GM18498 (cell line): ENCODE data around the gene MYL1.
A peak's percentile ranks its signal among the peaks of the same experiment; 100 is the strongest.

Experiments
- ATAC-seq: cut with Tn5 transposase; IDR thresholded peaks from one replicate; pipeline ENCODE4 v1.9.1; 2021; ENCODE audit warnings: mild to moderate bottlenecking, moderate library complexity; ENCODE audit not compliant: unreplicated experiment

MYL1 gene

DNA sequence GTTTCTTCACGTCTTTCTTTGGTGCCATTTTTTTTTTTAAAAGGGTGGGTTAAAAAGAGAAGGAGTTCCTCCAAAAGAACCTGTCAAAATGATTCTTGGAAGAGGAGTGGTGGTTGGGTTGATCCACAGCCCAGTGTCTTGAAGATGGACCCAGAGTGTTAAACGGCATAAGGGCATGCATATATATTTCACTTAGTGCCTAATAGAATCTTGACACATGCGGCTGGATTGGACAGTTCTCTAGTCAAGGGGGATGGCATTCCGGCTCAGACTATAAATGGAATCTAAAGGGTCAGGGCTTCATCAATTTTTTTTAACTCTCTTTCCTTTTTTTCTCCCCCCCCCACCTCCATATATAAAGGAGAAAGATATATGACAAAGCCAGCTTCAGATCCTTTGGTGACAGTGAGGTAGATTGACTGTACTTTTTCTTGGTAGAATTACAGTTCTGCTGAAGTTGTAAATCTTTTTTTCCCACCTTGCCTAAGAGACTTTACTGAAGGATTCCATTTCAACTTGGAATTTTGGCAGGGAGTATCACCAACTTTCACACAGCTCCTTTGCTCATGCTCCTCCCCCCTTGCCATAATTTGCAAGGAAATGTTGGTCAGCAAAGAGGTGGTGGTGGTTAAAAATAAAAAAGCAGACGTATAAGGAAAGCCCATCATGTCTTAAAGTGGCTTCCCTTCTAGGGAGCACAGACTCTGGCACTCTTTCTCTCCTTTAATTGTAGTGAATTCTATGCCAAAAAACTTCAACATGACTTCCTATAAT, at the start of gene MYL1:
TSS of gene MYL1 (minus strand) at position 160 of the 774 bp plus-strand sequence. CDS start at position 28, 132 bp downstream.
- ATAC-seq: no peak

DNA sequence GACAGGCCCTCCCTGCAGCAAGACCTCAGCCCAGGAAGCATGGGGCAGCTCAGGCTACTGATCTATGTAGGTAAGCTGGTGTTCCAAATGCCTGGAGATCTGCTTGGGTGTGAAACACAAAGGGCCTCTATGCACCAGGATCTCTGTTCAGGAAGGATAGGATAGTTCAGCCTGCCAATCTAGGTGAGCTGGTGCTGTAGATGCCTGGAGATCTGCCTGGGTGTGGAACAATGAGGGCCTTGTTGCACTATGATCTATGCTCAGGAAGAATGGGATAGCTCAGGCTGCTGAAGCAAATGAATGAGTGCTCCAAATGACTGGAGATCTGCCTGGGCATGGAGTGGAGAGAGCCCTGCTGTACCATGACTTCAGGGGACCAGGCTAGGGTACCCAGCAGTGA, 48.9 kb upstream of the MYL1 start:
- ATAC-seq: no peak

DNA sequence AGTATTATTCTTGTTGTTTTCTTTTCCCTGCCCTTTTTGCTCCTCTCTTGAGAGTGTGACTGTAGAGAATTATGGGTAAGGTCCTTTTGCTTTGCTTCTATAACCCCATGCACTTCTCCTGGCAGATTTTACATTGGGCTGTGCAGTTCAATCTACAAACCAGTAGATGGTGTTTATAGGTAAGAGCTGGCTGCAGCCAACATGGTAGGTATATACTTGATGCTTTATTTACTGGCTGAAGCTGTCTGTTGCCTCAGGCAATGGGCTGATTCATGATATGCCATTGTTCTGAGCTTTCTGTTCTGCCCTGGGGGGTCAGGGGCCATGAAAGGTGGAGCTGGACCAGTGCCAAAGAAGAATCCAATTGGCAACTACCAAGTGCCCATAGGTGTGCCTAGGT, 48.3 kb upstream of the MYL1 start:
- ATAC-seq: peak; percentile 63

DNA sequence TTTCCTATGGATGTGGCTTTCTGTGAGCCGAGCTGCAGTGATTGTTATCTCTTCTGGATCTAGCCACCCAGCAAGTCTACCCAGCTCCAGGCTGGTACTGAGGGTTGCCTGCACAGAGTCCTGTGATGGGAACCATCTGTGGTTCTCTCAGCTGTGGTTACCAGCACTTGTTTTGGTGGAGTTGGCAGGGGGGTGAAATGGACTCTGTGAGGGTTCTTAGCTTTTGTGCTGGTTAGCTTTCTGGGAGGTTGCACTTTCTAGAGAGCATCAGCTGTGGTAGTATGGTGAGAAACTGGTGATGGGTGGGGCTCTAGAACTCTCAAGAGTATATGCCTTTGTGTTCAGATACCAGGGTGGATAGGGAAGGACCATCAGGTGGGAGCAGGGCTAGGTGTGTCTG, 45.4 kb upstream of the MYL1 start:
- ATAC-seq: no peak

DNA sequence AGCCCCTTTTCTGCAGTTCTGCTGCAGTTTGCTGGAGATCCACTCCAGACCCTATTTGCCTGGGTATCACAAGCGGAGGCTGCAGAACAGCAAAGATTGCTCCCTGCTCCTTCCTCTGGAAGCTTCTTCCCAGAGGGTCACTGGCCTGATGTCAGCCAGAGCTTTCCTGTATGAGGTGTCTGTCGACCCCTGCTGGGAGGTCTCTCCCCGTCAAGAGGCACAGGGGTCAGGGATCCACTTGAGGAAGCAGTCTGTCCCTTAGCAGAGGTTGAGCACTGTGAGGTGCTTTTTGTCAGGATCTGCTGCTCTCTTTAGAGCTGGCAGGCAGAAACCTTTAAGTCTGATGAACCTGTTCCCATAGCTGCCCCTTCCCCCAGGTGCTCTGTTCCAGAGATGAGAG, 42.0 kb upstream of the MYL1 start:
- ATAC-seq: no peak

DNA sequence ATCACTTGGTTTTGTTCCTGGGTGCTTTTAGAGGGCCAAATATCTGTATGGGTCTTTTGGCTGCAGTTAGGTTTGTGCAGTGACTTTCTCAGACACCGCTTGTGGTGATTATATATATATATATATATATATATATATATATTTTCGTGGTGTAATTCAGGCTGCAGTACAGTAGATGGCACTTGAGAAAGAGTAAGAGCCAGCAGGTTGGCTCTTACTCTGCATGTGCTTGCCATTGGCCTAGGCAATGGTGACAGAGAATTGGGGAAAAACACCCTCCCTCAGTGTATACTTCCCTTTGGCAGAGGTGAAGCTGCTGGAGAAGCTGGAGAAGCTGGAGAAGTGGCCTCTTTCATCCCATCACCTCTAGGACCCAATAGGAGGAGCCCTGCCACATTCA, 22.2 kb upstream of the MYL1 start:
- no peak for ATAC-seq

DNA sequence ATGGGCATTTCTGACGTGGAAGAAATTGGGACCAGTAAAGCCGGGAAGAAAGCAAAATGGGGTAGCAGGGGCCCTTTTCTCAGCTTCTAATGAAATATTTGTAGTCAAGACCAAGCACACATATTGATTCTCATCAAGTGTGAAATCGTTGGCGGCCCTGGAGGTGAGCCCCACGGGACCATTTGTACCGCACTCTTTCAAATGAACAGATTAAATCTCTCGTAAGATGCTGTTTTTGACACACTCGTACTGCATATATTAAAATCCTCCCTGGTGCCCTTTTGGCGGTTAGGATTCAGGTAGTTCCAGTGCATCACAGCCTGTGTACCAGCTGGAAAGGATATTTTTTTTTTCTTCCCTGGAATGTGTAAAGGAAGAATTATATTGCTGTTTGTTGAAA, 9.9 kb upstream of the MYL1 start:
- no peak for ATAC-seq

DNA sequence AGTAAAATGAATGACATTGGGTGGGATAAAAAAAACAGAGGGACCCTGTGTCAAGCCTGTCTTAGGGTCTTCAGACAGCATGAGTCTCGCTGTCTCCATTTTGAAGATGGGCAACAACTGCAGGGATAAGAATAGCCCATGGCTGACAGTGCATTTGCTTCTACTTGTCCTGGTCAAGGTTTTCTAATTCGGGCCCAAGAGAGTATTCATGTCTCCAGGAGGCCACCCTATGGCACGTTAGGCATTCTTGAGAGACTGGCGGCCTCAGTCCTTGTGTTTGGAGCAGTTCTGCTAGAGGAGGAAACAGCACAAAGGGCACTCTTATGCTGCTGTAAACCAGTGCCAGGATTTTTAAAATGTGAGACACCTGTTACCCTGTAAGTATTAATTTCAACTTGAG, 9.5 kb upstream of the MYL1 start:
- ATAC-seq: no peak

DNA sequence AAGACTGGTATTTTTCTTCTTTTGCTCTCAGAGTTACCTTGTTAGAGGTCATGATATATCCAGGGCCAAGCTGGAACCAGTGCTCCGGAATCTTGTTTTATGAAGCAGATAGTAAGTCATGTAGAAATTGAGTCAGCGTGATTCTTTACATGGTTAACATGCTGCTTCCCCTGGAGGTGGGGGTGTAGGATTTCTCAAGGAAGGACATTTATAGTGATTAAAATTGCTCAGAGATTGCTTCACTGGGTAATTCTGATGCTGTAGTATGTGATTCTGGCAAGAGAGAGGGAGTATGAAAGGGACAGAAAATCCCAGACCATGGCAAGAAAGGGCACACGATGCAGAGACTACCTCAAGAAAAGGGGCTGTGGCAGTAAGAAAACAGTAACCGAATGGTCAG, 8.0 kb upstream of the MYL1 start:
- ATAC-seq: no peak

DNA sequence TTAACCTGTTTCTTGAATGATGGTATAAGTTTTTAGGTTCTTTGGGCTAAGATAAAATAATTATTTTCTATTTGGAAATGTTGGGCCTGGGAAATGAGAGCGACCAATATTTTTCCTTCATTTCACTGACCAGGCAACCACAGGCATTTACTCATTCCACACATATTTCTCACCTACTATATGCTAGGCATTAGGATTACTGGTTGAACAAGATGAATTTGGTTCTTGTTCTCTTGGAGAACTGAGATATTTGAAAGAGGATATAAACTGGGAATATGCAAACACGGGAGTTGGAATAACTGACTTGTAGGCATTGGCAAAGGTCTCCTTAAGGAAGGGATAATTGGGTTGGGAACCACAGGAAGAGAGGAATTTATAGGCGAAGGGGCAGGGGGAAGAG, 3.9 kb upstream of the MYL1 start:
- ATAC-seq: no peak

DNA sequence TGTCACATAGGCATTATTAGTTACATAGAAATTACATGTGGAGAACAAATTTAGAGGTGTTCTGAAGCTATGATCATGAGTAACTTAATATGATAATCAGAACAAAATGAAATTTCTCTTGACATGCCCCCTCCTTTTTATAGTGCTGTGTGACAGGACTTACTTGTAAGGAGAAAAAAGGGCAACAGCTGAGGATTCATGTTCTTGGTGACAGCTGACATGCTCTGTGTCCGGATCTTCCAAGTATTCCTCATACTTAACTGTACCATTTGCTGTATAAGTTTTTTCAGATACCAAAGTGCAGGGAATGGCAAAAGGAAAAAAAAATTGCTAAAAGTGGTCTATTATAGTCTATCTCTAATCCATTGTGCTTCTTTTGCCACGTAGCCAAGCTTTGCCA, 3.5 kb upstream of the MYL1 start:
- no peak for ATAC-seq

DNA sequence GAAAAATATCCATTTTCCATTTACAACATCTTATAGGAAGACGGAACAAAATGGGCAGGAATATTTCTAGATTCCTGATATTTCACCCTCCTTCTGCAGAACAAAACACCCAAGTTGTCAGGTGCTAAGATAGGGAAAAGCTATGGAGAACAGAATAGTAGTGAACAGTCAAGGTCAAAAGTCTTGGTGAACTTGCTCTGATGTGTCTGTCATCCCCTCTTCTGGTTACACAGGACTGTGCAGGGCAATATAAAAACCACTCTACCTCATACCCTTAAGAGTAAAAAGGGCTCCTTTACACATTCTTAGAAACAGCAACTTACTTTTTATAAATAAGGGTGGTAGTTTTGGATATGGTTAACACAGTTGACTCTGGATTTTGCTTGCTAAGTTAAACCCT, 4.4 kb downstream of the MYL1 start:
- ATAC-seq: no peak

DNA sequence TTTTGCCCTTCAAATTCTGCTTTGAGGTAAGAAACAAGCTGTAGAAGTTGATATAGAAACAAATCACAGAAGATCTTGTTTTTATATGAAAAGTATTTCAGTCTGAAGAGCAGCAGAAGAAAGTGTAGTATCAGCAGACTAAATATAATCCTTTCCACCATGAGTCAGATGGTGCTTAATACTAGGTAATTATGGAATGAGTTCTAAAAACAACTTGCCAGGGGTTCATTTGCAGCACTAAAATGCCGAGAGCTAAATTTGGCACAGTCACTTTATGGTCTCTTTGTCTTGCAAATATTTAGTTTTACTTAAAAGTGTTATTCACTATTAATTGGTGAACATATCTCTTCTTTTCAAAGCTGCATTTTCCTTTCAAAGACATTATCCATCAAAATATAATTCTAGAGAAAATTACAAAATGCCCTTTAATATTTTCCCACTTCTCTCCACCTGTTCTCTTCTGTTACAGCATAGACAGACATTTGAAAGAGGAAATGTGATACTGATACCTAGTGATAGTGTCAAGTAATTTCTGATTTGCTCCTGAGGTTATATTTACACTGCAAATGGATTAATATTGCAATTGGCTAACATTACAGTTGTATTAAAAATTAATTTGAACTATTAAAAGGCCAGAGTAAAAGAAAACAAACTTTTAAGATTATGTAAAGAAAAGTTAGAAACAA, 5.3 kb downstream of the MYL1 start:
- ATAC-seq: no peak

DNA sequence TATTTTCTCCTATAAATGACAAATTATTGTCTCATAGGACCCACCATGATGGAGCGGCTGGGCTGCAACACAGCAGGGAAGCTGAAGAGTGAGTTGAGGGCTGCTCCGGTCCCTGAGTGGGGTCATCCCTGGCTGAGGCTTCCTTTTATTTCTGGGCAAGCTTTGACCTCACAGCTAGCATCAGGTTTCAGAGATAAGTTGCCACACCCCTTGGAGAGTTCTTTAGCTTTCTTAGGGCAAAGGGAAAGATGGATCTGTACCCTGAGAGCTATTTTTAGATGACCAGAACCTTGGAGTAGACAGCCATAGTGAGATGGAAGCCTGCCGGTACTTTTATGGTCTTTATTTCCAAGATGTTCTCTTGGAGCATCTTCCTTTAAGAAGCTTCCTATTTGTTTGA, 11.5 kb downstream of the MYL1 start:
- no peak for ATAC-seq

DNA sequence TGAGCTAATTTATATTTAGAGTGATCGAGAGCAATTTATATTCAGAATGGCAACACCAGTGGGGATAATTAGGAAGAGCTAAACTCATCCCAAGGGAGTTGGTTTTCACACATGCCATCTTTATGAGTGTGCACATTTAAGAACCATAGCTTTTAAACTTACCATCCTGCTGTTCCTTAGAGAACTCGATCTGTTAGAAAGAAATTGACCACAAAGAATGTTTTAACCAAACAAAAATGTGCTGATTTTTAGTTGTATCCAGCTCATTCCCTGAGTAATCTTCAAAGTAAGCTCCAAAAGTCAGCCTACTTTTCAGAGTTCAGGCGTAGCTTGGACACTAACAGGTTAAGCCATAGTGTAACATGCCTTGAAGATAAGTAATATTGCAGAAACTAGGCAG, 12.6 kb downstream of the MYL1 start:
- no peak for ATAC-seq

DNA sequence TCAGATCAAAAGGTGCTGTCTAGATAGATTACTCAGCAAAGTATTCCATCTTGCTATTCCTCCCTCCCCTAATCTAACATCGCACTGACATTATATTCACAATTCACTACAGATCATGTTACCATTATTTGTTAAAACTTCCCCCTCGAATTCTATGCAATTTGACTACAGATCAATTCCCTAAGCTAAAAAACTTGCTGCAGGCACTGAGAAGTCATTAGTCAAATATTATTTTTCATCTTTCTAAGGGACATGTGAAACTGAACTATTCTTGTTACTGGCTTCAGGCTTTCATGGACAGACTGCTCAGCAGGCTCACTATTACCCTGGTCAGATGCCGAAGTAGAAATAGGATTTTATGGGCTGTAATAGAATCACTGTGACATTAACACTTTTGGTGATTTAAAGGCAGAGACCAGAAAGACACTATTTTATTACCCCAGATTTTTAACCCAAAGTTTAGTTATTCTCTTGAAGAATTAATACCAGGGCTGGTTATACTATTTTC, 15.1 kb downstream of the MYL1 start:
- no peak for ATAC-seq

DNA sequence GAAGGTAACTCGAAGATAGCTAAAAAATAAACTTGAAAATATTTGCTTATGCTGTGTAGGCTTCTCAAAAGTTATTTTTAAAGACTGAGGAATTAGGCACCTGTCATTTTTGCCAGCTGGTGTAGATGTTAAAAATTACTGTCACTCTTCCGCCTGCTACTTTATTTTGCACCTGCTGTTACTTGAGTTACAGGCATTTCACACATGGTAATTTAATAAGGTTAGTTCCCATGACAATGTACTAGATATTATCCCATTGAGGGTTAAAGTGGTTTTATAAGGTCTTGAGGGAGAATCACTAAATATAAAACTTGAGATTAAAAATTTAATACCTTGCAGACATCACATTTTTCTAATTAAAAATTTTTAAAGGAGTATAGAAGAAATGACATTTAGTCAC, 26.6 kb downstream of the MYL1 start:
- ATAC-seq: no peak

DNA sequence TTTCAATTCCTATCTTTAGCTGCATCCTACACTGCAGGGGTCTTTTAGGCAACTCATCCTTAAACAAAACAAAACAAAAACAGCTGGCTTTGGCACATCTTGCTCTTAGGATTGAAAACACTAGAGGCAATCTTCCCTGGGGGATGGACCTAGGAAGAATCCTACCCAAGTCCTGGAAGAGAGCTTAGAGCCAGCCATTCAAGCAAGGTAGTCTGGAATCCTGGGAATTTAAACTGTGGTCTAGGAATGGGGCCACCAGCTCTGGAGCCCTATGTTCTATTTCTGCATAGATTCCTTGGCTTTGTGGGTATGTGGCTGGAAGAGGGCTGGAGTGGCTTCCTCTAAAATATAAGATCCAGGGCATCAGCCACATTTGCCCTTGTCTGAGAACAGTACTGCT, 27.7 kb downstream of the MYL1 start:
- no peak for ATAC-seq

DNA sequence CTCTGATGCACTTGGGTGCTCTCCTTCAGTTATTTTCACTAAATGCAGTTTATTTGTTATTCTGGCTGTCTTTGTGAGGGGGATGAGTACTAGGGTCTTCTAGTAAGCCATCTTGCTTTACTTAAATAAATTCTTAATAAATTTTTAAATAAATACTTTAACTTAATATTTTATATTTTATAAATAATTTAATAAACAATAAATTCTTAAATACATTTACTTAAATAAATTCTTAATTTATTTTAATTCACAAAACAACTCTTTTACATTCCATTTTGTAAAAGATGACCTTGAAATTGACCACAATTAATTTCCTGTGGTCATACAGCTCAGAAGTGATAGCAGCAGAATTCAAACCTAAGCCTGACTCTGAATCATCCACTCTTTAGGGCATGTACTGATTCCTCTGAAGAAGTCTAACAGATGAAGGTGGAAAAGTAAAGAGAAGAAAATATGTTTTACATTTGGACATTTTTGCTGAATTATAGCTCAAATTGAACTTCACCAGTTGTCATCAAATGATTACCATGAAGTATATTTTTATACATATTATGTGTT, 28.8 kb downstream of the MYL1 start:
- no peak for ATAC-seq

DNA sequence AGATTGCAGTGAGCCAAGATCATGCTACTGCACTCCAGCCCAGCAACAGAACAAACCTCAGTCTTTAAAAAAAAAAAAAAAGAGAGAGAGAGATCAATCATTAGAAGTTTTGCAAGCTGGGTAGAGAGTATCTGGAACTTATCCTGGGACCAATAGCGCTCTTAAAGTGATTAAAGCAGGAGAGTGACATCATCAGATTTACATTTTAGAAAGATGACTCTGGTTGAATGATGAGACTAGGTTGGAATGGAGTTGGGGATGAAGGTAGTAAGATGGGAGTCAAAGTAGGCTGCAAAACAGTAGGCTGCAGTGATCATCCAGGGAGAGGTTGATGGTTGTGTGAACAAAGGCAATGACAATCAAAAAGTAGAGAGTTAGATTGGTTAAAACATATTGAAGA, 37.8 kb downstream of the MYL1 start:
- no peak for ATAC-seq

DNA sequence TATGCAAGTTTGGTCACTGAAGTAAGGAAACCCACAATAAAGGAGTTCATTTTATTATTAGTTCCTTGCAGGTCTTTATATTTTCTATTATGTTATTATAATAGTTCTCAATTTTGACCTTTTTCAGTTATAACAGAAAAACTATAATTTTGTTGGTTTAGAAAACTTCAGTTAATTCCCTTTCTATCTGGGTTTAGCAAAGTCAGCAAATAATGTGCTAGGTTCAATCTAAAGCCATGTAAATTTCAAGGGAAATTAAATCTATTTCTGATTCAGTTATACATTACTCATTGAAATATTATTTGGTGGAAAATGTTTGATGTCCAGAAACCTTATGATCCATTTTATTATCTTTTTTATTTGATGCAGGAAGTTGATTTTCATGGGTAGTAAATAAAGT, 43.7 kb downstream of the MYL1 start:
- ATAC-seq: no peak

DNA sequence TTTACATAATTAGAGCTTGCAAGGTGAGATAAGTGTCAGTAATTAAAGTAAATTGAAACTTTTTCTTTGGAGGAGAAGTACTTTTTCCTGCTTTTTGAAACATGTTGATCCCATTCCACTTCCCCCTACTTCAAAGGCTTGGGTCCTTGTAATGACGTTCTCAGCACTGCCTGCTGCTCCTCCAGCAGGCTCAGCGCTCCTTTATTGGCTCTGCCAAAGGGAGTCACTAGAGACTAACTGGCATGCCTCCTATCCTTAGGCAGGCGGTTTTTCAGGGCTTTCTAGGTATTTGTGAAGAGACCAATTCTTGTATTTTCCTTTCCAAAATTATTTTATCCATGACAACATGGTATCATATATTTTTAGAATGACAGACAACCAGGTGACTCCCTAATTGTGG, 45.8 kb downstream of the MYL1 start:
- ATAC-seq: no peak
